ENCODE results near the gene SIM1. TPM values are rescaled to one million over a fixed set of nuclear protein-coding genes. Genes with fewer than 3 reads are reported as not detected.

SIM1 gene
- total RNA-seq, 1 donor from 2014 or later: not detected

DNA sequence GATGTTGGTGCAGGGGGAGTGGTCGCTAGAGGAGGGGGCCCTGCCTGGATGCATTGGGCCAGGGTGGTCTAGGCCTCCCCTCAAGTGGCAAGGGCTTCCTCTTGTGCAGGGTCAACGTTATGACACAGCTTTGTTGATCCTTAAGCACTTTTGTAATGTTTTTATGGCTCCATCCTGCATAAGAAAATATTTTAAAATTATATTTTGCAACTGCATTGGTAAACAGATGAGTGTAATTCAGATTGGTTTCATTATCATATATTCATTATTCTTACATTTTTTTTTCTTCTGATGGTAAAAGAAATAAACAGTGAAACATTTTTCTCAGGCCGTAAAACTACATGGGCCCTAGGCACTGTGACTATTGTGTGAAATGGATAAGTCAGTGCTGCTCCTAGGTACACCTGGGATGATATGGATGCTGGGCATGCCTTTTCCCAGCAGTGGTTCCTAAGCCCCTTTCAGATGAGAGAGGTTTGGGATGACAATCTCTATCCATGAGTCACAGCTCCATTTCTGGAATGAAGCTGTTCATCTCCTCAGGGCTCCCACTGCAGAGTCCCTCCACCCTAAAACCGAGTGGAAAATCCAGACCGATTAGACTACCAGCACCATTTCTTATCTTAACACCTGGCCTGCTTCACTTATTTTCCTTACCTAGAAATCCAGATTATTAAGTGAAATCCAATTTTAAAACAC, 5.8 kb upstream of the SIM1 start:
- H3K4me3 ChIP-seq: no peak overlapping the region
- H3K36me3 Mint-ChIP-seq: no peaks in the 10 kb centered on the region
- H3K9me3 ChIP-seq (ENCODE audit: low read depth): no peaks in the 10 kb centered on the region
- no peak overlapping the region for H3K4me2 ChIP-seq
- H3K27me3 ChIP-seq: peaks cover 96% of the 10 kb centered on the region
- H2AFZ ChIP-seq (replicated peaks): no peak overlapping the region
- no peak overlapping the region for H3K9ac ChIP-seq
- H3K27ac ChIP-seq: no peak overlapping the region
- no peak for DNase-seq (ENCODE audit: low spot score)
- H3K27me3 Mint-ChIP-seq (ENCODE audit: insufficient read depth, low read depth): peaks cover 49% of the 10 kb centered on the region
- H3K79me2 ChIP-seq (ENCODE audit: low read depth): no peaks in the 10 kb centered on the region
- H3K9me3 Mint-ChIP-seq: peaks cover 2% of the 10 kb centered on the region
- peaks cover 50% of the 10 kb centered on the region for H4K20me1 ChIP-seq (ENCODE audit: low read depth)
- H3F3A ChIP-seq (ENCODE audit: low read depth): peaks cover 15% of the 10 kb centered on the region
- TF ChIP-seq, protein P1, sequence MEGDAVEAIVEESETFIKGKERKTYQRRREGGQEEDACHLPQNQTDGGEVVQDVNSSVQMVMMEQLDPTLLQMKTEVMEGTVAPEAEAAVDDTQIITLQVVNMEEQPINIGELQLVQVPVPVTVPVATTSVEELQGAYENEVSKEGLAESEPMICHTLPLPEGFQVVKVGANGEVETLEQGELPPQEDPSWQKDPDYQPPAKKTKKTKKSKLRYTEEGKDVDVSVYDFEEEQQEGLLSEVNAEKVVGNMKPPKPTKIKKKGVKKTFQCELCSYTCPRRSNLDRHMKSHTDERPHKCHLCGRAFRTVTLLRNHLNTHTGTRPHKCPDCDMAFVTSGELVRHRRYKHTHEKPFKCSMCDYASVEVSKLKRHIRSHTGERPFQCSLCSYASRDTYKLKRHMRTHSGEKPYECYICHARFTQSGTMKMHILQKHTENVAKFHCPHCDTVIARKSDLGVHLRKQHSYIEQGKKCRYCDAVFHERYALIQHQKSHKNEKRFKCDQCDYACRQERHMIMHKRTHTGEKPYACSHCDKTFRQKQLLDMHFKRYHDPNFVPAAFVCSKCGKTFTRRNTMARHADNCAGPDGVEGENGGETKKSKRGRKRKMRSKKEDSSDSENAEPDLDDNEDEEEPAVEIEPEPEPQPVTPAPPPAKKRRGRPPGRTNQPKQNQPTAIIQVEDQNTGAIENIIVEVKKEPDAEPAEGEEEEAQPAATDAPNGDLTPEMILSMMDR (IDR thresholded peaks at IDR 0.05): no peak
- TF ChIP-seq EZH2phosphoT487 (IDR thresholded peaks at IDR 0.05): no peak
- TF ChIP-seq EZH2 (IDR thresholded peaks at IDR 0.05): no peak
- peaks cover 18% of the 10 kb centered on the region for H3K4me1 Mint-ChIP-seq
- H3K36me3 ChIP-seq: no peaks in the 10 kb centered on the region
- no peak overlapping the region for H3K4me3 Mint-ChIP-seq
- H3K4me1 ChIP-seq: peaks cover 15% of the 10 kb centered on the region
- no peak overlapping the region for H3K27ac Mint-ChIP-seq

DNA sequence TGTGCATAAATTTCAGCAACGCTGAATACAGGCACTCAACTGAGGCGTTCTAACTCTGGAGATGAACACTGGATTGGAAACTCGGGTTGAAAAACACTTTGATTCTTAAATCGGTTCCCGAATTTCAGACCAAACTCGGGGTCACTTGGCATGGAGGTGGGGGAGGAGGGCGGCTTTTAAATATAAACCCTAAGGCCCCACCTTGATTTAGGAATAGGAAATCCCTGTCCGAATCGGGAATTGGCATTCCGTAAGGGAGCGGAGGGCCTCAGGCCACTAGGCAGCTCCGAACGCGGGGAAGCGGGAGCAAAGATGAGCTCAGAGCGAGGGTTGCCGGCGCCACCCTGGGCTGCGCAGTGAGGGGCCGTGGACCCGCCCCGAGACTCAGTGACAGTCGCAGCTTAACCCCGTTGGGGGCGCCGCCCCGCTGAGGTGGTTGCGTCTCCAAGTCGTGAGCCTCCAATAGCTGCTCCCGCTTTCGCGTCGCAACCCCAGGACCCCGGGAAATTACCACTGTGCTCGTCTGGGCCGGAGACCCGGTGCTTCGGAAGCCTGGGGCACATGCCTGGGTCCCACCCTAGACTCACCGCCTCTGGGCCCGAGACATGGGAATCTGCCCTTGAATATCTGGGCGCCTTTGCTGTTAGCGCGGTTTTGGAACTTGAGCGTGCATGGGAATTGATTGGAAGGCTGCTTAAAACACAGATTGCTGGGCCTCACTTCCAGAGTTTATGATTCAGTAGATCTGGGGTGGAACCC, 4.6 kb upstream of the SIM1 start:
- H3K4me1 ChIP-seq: peaks cover 19% of the 10 kb centered on the region
- peak; percentile 63 for DNase-seq (ENCODE audit: low spot score)
- H3K4me3 ChIP-seq: peak overlapping the region; percentile 17
- H3K36me3 Mint-ChIP-seq: no peaks in the 10 kb centered on the region
- H3K27me3 Mint-ChIP-seq (ENCODE audit: insufficient read depth, low read depth): peaks cover 60% of the 10 kb centered on the region
- H4K20me1 ChIP-seq (ENCODE audit: low read depth): peaks cover 59% of the 10 kb centered on the region
- H3K9ac ChIP-seq: no peak overlapping the region
- TF ChIP-seq EZH2 (IDR thresholded peaks at IDR 0.05) (peak; percentile 97), EZH2phosphoT487 (IDR thresholded peaks at IDR 0.05) (peak; percentile 94)
- TF ChIP-seq, protein P1 (IDR thresholded peaks at IDR 0.05): no peak
- peaks cover 2% of the 10 kb centered on the region for H3K9me3 Mint-ChIP-seq
- H3K9me3 ChIP-seq (ENCODE audit: low read depth): no peaks in the 10 kb centered on the region
- no peaks in the 10 kb centered on the region for H3K79me2 ChIP-seq (ENCODE audit: low read depth)
- no peak overlapping the region for H3K4me3 Mint-ChIP-seq
- H3K4me2 ChIP-seq: peak overlapping the region; percentile 39
- peaks cover 22% of the 10 kb centered on the region for H3K4me1 Mint-ChIP-seq
- no peaks in the 10 kb centered on the region for H3K36me3 ChIP-seq
- peaks cover 23% of the 10 kb centered on the region for H3F3A ChIP-seq (ENCODE audit: low read depth)
- no peak overlapping the region for H3K27ac ChIP-seq
- no peak overlapping the region for H3K27ac Mint-ChIP-seq
- H2AFZ ChIP-seq (replicated peaks): no peak overlapping the region
- H3K27me3 ChIP-seq: peaks cover 100% of the 10 kb centered on the region

DNA sequence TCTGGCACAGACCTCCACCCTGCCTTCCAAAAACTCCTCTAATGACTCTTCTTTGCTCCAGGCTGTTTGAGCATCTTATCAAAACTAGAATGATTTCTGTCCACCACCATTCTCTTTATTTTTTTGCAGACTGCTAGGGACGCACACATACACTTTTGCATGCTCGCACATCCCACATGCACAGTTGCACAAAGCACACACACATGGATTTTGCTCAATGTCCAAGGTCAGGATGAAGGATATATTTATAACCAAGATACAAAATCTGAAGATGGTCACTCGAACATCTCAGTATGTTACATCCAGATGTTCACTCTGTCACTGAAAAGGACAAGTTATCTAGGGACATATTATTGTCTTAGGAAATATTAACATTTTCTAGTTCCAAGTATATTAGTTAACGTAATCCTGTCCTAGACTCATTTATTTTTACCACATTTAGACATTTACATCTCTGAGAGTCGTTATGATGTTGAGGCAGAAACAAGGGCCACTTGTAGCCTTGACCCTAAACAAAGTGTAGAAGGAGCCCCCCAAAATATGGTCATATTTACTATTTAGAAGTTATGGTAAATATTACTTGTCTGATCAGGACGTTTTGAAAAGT, 3.4 kb upstream of the SIM1 start:
- Histone ChIP-seq H3K4me3 (no peak overlapping the region), H3K4me1 (peaks cover 19% of the 10 kb centered on the region), H3K27ac (no peak overlapping the region), H3F3A (ENCODE audit: low read depth) (peaks cover 29% of the 10 kb centered on the region), H3K27me3 (peaks cover 100% of the 10 kb centered on the region), H4K20me1 (ENCODE audit: low read depth) (peaks cover 70% of the 10 kb centered on the region), H3K36me3 (no peaks in the 10 kb centered on the region), H3K9ac (no peak overlapping the region), H3K4me2 (no peak overlapping the region), H2AFZ (replicated peaks) (no peak overlapping the region), H3K9me3 (ENCODE audit: low read depth) (no peaks in the 10 kb centered on the region), H3K79me2 (ENCODE audit: low read depth) (no peaks in the 10 kb centered on the region)
- Mint-ChIP-seq H3K27ac (no peak overlapping the region), H3K9me3 (peaks cover 2% of the 10 kb centered on the region), H3K4me1 (peaks cover 30% of the 10 kb centered on the region), H3K27me3 (ENCODE audit: insufficient read depth, low read depth) (peaks cover 71% of the 10 kb centered on the region), H3K4me3 (peak overlapping the region; percentile 48), H3K36me3 (no peaks in the 10 kb centered on the region)
- TF ChIP-seq, protein P1 (IDR thresholded peaks at IDR 0.05): no peak
- TF ChIP-seq EZH2phosphoT487 (IDR thresholded peaks at IDR 0.05) (no peak), EZH2 (IDR thresholded peaks at IDR 0.05) (no peak)
- no peak for DNase-seq (ENCODE audit: low spot score)

Measured in neural progenitor cell (in vitro differentiated cells).